ENCODE data around the gene CCNY. TPM values are rescaled to one million over a fixed set of nuclear protein-coding genes. Genes with fewer than 3 reads are reported as not detected.

CCNY gene
- total RNA-seq, 2 experiments from 2014 or later, result 37.0 to 55.8 TPM

DNA sequence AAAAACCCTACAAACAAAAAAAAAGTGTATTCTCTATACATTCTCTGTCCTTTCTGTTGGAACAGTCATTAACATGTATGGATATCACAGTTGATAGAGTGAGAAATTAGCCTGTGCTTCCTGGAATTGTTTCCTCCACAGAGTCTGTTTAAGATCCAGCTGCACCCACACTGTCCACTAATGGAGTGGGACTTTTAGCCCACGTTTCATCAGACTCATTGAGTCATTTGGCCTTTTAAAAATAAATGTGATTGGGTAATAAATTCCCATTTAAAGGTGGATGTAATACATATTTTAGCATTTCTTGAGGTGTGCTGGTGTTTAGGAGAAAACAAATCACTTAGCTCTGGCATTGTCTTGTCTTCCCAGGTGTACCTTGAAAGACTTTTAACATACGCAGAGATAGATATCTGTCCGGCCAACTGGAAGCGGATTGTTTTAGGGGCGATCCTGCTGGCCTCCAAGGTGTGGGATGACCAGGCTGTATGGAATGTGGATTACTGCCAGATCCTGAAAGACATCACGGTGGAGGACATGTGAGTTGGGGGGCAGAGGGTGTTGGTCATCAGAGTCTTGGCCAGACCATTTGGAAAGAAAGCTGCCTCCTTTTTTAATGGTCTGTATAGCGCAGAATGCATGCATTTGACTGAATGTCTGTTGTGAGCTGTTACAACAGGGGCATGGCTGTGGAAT is 216.5 kb downstream of the CCNY start:
- Histone ChIP-seq H2AFZ (ENCODE audit: low read length) (no peak overlapping the region), H3K9me3 (ENCODE audit: low read length) (no peaks in the 10 kb centered on the region), H3K27ac (ENCODE audit: low read depth, low read length, poor library complexity, severe bottlenecking) (no peak overlapping the region), H3K79me2 (ENCODE audit: insufficient read depth, low read depth, low read length) (no peaks in the 10 kb centered on the region), H3K9me2 (ENCODE audit: insufficient read depth, low read length) (no peaks in the 10 kb centered on the region), H3K4me3 (ENCODE audit: low read depth, low read length, poor library complexity, severe bottlenecking) (no peak overlapping the region), H3K4me1 (ENCODE audit: insufficient read depth, low read length, poor library complexity, severe bottlenecking) (peaks cover 22% of the 10 kb centered on the region), H3K36me3 (ENCODE audit: insufficient read depth, low read length) (no peaks in the 10 kb centered on the region; the same call in 1 of the 2 replicates), H4K20me1 (ENCODE audit: insufficient read depth, low read length) (no peaks in the 10 kb centered on the region), H3K4me2 (ENCODE audit: low read length) (no peak overlapping the region)
- intact Hi-C loops (cut with micrococcal nuclease; ENCODE audit: unreplicated experiment), result no loop called here
- no TSS peak for BruUV-seq (replicated peaks)
- DNase-seq (ENCODE audit: low spot score), result no peak
- TF ChIP-seq, protein P1, sequence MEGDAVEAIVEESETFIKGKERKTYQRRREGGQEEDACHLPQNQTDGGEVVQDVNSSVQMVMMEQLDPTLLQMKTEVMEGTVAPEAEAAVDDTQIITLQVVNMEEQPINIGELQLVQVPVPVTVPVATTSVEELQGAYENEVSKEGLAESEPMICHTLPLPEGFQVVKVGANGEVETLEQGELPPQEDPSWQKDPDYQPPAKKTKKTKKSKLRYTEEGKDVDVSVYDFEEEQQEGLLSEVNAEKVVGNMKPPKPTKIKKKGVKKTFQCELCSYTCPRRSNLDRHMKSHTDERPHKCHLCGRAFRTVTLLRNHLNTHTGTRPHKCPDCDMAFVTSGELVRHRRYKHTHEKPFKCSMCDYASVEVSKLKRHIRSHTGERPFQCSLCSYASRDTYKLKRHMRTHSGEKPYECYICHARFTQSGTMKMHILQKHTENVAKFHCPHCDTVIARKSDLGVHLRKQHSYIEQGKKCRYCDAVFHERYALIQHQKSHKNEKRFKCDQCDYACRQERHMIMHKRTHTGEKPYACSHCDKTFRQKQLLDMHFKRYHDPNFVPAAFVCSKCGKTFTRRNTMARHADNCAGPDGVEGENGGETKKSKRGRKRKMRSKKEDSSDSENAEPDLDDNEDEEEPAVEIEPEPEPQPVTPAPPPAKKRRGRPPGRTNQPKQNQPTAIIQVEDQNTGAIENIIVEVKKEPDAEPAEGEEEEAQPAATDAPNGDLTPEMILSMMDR (conservative IDR thresholded peaks at IDR 0.05; ENCODE audit: low read length), result no peak
- no peak for TF ChIP-seq EZH2phosphoT487 (IDR thresholded peaks at IDR 0.05; ENCODE audit: borderline replicate concordance, low read depth, low read length)
- POLR2A ChIA-PET, result interaction anchor here (1.2 kb wide), 1 partner anchor 9 kb away, joined by 4 read pairs; no protein-coding TSS in a partner anchor
- CTCF ChIA-PET (ENCODE audit: unreplicated experiment), result interaction anchor here (0.8 kb wide), 1 partner anchor 10 kb away, joined by 3 read pairs; no protein-coding TSS in a partner anchor

DNA sequence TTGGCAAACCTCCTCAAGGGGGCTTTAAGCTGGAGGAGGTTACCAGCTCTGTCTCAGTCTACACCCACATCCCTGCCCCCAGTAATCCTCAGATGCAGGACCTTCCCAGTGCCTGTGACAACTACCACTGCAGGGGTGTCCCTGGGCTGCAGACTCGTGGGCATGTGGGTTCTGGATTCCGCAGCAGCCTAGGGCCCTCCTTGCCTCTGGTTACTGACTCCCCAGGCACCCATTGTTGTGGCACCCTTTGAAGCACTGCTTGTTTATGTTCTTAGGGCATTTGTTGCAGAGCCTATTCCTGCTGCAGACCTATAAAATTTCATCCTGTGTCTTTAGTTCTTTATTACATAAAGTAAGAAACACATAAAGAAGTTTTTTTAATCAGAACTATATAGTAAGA is 217.7 kb downstream of the CCNY start:
- Histone ChIP-seq H4K20me1 (ENCODE audit: insufficient read depth, low read length) (no peaks in the 10 kb centered on the region), H3K79me2 (ENCODE audit: insufficient read depth, low read depth, low read length) (no peaks in the 10 kb centered on the region), H3K4me3 (ENCODE audit: low read depth, low read length, poor library complexity, severe bottlenecking) (no peak overlapping the region), H2AFZ (ENCODE audit: low read length) (no peak overlapping the region), H3K27ac (ENCODE audit: low read depth, low read length, poor library complexity, severe bottlenecking) (peak overlapping the region; percentile 22), H3K4me2 (ENCODE audit: low read length) (peak overlapping the region; percentile 56), H3K4me1 (ENCODE audit: insufficient read depth, low read length, poor library complexity, severe bottlenecking) (peaks cover 22% of the 10 kb centered on the region), H3K36me3 (ENCODE audit: insufficient read depth, low read length) (no peaks in the 10 kb centered on the region; the same call in 1 of the 2 replicates), H3K9me2 (ENCODE audit: insufficient read depth, low read length) (no peaks in the 10 kb centered on the region), H3K9me3 (ENCODE audit: low read length) (no peaks in the 10 kb centered on the region)
- no peak for TF ChIP-seq EZH2phosphoT487 (IDR thresholded peaks at IDR 0.05; ENCODE audit: borderline replicate concordance, low read depth, low read length)
- TF ChIP-seq, protein P1 (conservative IDR thresholded peaks at IDR 0.05; ENCODE audit: low read length), result no peak
- POLR2A ChIA-PET, result interaction anchor here (0.6 to 0.7 kb wide), 4 partner anchors 10 to 358 kb away, joined by 3 to 4 read pairs (median 4); no protein-coding TSS in a partner anchor
- no peak for DNase-seq (ENCODE audit: low spot score)
- BruUV-seq (replicated peaks), result no TSS peak
- CTCF ChIA-PET (ENCODE audit: unreplicated experiment), result interaction anchor here (0.7 kb wide), 1 partner anchor 9 kb away, joined by 3 read pairs; no protein-coding TSS in a partner anchor
- intact Hi-C loops (cut with micrococcal nuclease; ENCODE audit: unreplicated experiment), result no loop called here

All from OCI-LY7 (cell line).